Muscle layer of colon (tissue), 2 donors: ENCODE data around the gene TMEM72.

Experiments
- H3K27ac ChIP-seq: one replicate; pipeline ENCODE4 v1.7.0; 2013; ENCODE audit warnings: low read depth, mild to moderate bottlenecking, low read length, moderate library complexity
- H3K27me3 ChIP-seq, 2 donors: one replicate each; pipeline ENCODE4 v1.7.0; 2013; ENCODE audit warnings: low read length in 2 of 2, mild to moderate bottlenecking in 2 of 2; ENCODE audit not compliant: insufficient read depth in 2 of 2, control insufficient read depth in 1 of 2
- H3K36me3 ChIP-seq: one replicate; pipeline ENCODE4 v1.7.0; 2013; ENCODE audit warnings: mild to moderate bottlenecking, low read length; ENCODE audit not compliant: insufficient read depth
- H3K4me1 ChIP-seq: one replicate; pipeline ENCODE4 v1.7.0; 2013; ENCODE audit warnings: mild to moderate bottlenecking, low read length; ENCODE audit not compliant: insufficient read depth
- H3K4me3 ChIP-seq, 2 donors: one replicate each; pipeline ENCODE4 v1.7.0; 2013; ENCODE audit warnings: low read length in 2 of 2, low read depth in 1 of 2, mild to moderate bottlenecking in 1 of 2, moderate library complexity in 1 of 2
- H3K9ac ChIP-seq: one replicate; pipeline ENCODE4 v1.7.0; 2013; ENCODE audit warnings: low read length
- H3K9me3 ChIP-seq: one replicate; pipeline ENCODE4 v1.7.0; 2013; ENCODE audit warnings: mild to moderate bottlenecking, low read length
- donor health status: abdominal sarcoma.
- donor health status: Adenocarcinoma of cecum.

Gene TMEM72

GRCh38 chr10:44921506-44921905 is 10.4 kb downstream of the TMEM72 start:
- no peak overlapping the region for H3K27ac ChIP-seq
- H3K9ac ChIP-seq = no peak overlapping the region
- H3K36me3 ChIP-seq = no peaks in the 10 kb centered on the region
- no peaks in the 10 kb centered on the region for H3K27me3 ChIP-seq
- no peaks in the 10 kb centered on the region for H3K4me1 ChIP-seq
- H3K4me3 ChIP-seq = no peak overlapping the region
- no peaks in the 10 kb centered on the region for H3K9me3 ChIP-seq

DNA sequence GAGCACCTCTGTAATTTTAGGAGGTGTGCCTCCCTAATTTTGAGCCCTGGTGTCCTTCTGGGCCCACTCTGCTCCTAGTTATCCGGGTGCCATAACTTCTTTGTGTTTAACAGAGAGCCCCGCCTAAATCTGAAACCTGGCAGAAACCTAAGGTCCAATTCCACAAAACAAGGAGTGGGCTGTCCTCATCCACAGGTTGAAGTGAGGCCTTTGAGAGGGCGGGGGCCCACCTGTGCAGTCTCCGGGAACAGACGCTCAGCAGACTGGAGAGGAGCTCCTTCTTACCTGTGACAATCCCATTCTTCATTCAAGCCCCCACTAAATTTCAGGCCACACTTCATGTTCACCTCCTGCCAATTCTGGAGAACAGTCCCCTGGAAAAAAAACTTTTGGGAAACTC is 10.9 kb downstream of the TMEM72 start:
- Histone ChIP-seq H3K9ac (no peak overlapping the region), H3K36me3 (no peaks in the 10 kb centered on the region), H3K4me3 (no peak overlapping the region), H3K9me3 (no peaks in the 10 kb centered on the region), H3K4me1 (no peaks in the 10 kb centered on the region), H3K27me3 (no peaks in the 10 kb centered on the region), H3K27ac (no peak overlapping the region)

- H3K9me3 ChIP-seq = no peaks in the 10 kb centered on the region
Measured at GRCh38 chr10:44922796-44923545, 11.8 kb downstream of the TMEM72 start.

GRCh38 chr10:44923611-44924010 is 12.5 kb downstream of the TMEM72 start:
- H3K36me3 ChIP-seq = no peaks in the 10 kb centered on the region
- H3K9me3 ChIP-seq = no peaks in the 10 kb centered on the region
- H3K4me3 ChIP-seq = no peak overlapping the region
- H3K9ac ChIP-seq = no peak overlapping the region
- no peaks in the 10 kb centered on the region for H3K4me1 ChIP-seq
- H3K27ac ChIP-seq = no peak overlapping the region
- H3K27me3 ChIP-seq = no peaks in the 10 kb centered on the region

More at GRCh38 chr10:44922796-44923545, 11.8 kb downstream of the TMEM72 start:
- Histone ChIP-seq H3K9ac (no peak overlapping the region), H3K4me1 (no peaks in the 10 kb centered on the region), H3K27me3 (no peaks in the 10 kb centered on the region), H3K36me3 (no peaks in the 10 kb centered on the region), H3K4me3 (no peak overlapping the region), H3K27ac (no peak overlapping the region)

DNA sequence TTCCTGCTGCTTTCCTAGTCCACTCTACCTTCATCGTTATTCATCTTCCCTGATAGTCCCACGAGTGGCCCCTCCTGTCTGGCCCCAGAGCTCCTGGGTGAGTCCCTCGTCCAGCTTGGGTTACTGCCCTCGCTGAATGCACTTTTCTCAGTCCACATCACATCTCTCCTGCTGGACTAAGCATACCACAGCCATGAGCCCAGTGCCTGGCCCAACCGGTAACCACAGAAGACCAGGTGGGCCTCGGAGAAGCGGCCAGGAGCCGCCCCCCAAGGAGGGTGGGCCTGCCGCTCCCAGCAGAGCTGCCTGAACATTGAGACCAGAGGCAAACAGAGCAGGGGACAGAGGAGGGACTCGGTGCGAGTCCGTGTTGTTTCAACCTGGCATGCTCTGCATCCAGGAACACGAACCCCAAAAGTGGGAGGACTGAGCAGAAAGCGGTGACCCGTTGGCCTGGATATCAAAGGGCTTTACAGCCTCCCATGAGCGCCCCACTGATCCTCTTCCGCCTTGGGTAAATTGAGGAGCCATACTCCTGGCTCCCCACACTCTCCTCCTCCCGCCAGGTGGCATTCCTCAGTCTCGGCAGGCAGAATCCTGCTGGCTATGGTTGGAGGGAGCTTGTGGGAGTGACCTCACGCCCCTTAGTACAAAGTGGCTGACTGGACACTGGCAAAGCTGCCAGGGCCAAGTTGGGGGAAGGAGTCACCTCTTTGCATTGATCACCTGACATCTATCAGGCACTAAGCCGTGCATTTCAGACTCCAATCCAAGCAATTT is 13.3 kb downstream of the TMEM72 start:
- H3K4me3 ChIP-seq = no peak overlapping the region
- no peaks in the 10 kb centered on the region for H3K36me3 ChIP-seq
- no peaks in the 10 kb centered on the region for H3K9me3 ChIP-seq
- H3K27ac ChIP-seq = no peak overlapping the region
- H3K9ac ChIP-seq = no peak overlapping the region
- no peaks in the 10 kb centered on the region for H3K4me1 ChIP-seq
- no peaks in the 10 kb centered on the region for H3K27me3 ChIP-seq

- Histone ChIP-seq H3K27me3 (no peaks in the 10 kb centered on the region), H3K36me3 (no peaks in the 10 kb centered on the region), H3K9ac (no peak overlapping the region), H3K4me3 (no peak overlapping the region), H3K9me3 (no peaks in the 10 kb centered on the region), H3K27ac (no peak overlapping the region), H3K4me1 (no peaks in the 10 kb centered on the region)
Measured at GRCh38 chr10:44925224-44925623, 14.1 kb downstream of the TMEM72 start.

GRCh38 chr10:44925811-44926750 is 14.9 kb downstream of the TMEM72 start:
- H3K27ac ChIP-seq = no peak overlapping the region
- H3K9ac ChIP-seq = no peak overlapping the region
- no peaks in the 10 kb centered on the region for H3K36me3 ChIP-seq
- H3K27me3 ChIP-seq = no peaks in the 10 kb centered on the region
- no peak overlapping the region for H3K4me3 ChIP-seq
- H3K9me3 ChIP-seq = no peaks in the 10 kb centered on the region
- no peaks in the 10 kb centered on the region for H3K4me1 ChIP-seq

GRCh38 chr10:44926751-44927351 is 15.7 kb downstream of the TMEM72 start:
- H3K27me3 ChIP-seq = no peaks in the 10 kb centered on the region
- no peaks in the 10 kb centered on the region for H3K36me3 ChIP-seq
- H3K9me3 ChIP-seq = no peaks in the 10 kb centered on the region
- H3K4me3 ChIP-seq = no peak overlapping the region
- no peak overlapping the region for H3K27ac ChIP-seq
- H3K9ac ChIP-seq = no peak overlapping the region
- no peaks in the 10 kb centered on the region for H3K4me1 ChIP-seq

DNA sequence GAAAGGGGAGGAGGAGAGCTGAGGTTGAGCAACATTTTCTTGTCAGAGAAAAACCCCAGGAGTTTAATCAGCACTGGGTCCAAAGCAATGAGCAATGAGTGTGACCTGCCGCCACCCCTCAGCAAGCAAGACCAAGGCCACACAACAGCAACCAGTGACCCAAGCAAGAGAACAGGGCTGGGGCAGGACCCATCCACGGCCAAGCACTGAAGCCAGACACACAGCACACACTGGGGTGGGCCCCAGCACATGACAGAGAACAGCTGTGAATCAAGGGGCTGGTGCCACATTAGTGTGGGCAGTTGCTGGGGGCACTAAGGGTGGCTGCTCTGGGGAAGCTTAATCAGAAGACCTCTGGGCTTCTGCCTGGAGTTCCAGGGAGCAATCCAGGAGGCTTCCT is 16.2 kb downstream of the TMEM72 start:
- Histone ChIP-seq H3K27me3 (no peaks in the 10 kb centered on the region), H3K4me3 (no peak overlapping the region), H3K4me1 (peaks cover under 1% of the 10 kb centered on the region), H3K36me3 (no peaks in the 10 kb centered on the region), H3K27ac (no peak overlapping the region), H3K9ac (no peak overlapping the region), H3K9me3 (no peaks in the 10 kb centered on the region)

GRCh38 chr10:44928462-44928861 is 17.3 kb downstream of the TMEM72 start:
- Histone ChIP-seq H3K27ac (no peak overlapping the region), H3K36me3 (no peaks in the 10 kb centered on the region), H3K4me1 (peaks cover 7% of the 10 kb centered on the region), H3K4me3 (no peak overlapping the region), H3K9ac (no peak overlapping the region), H3K27me3 (no peaks in the 10 kb centered on the region), H3K9me3 (no peaks in the 10 kb centered on the region)
